Endothelial cell of umbilical vein (primary cell): Measurements from ENCODE around the gene VPS51. TPM values are rescaled to one million over a fixed set of nuclear protein-coding genes. Genes with fewer than 3 reads are reported as not detected.

Experiments used
- BruUV-seq: library from RNA; stranded (reverse); fragments of 400-500 nt; replicated peaks from 2 replicates; lab custom pipeline; 2021; lab: Mats Ljungman, UMichigan
- CTCF ChIA-PET: fragments of 300-600, 350-600 bp; sonication (Branson Sonifier 250); formaldehyde crosslinking; loops from one replicate; lab custom pipeline; 2021; ENCODE audit warnings: antibody characterized with exemption, inconsistent platforms; lab: Charles Lee
- POLR2A ChIA-PET: fragments of 300-600, 350-600 bp; sonication (Branson Sonifier 250); formaldehyde crosslinking; loops from one replicate; lab custom pipeline; 2021; ENCODE audit warnings: antibody characterized with exemption, inconsistent platforms; lab: Charles Lee
- DNase-seq: peaks from one replicate; pipeline ENCODE4 v3.0.0-alpha.2; 2011; ENCODE audit warnings: low read depth, low spot score
- FAIRE-seq: peaks from 2 replicates; lab custom pipeline; 2011; peaks lifted over from hg19 to GRCh38; lab: Jason Lieb, UNC
- H2AFZ ChIP-seq: 2 replicates; pipeline ENCODE4 v1.6.0; 2012; ENCODE audit warnings: low read depth, low read length, control low read depth, inconsistent platforms
- H3K27ac ChIP-seq: 2 replicates; pipeline ENCODE4 v1.5.1; 2011; ENCODE audit warnings: low read depth, mild to moderate bottlenecking, control low read depth, low read length, moderate library complexity; ENCODE audit not compliant: insufficient read depth
- H3K27me3 ChIP-seq, 2 experiments: 2 replicates each; pipeline versions ENCODE4 v1.6.0 to v1.6.1; 2011; ENCODE audit warnings: low read length in 2 of 2, mixed read lengths in 1 of 2; ENCODE audit not compliant: control insufficient read depth in 2 of 2, insufficient read depth in 2 of 2
- H3K36me3 ChIP-seq, 2 experiments: 2 replicates in 1 of 2; 3 replicates in 1 of 2; pipeline ENCODE4 v1.5.1; 2011; ENCODE audit warnings: low read length in 2 of 2, mild to moderate bottlenecking in 1 of 2, moderate library complexity in 1 of 2; ENCODE audit not compliant: control insufficient read depth in 2 of 2, insufficient read depth in 2 of 2; ENCODE audit errors: extremely low read depth in 1 of 2
- H3K4me1 ChIP-seq: 3 replicates; pipeline ENCODE4 v1.5.1; 2011; ENCODE audit warnings: mild to moderate bottlenecking, low read length; ENCODE audit not compliant: control insufficient read depth, insufficient read depth; ENCODE audit errors: extremely low read depth
- H3K4me2 ChIP-seq: 2 replicates; pipeline ENCODE4 v1.6.1; 2011; ENCODE audit warnings: low read length, control low read depth, mixed read lengths; ENCODE audit not compliant: insufficient read depth
- H3K4me3 ChIP-seq, 3 experiments: fragments of 200-600 bp in 1 of 3; sonication (generic), shearing (Covaris generic) in 1 of 3; replicated peaks in 1 of 3; 2 replicates each; pipeline ENCODE4 v1.5.1; 2011 to 2016; ENCODE audit warnings: control low read depth in 3 of 3, low read length in 3 of 3, mild to moderate bottlenecking in 2 of 3, inconsistent platforms in 1 of 3, low read depth in 1 of 3, moderate library complexity in 1 of 3; ENCODE audit not compliant: insufficient read depth in 1 of 3
- H3K79me2 ChIP-seq: 2 replicates; pipeline ENCODE4 v1.6.0; 2012; ENCODE audit warnings: low read length, inconsistent platforms; ENCODE audit not compliant: control insufficient read depth, insufficient read depth
- H3K9ac ChIP-seq: replicated peaks from 2 replicates; pipeline ENCODE3; 2011; ENCODE audit warnings: low read length, control low read depth; ENCODE audit not compliant: insufficient read depth; ENCODE audit errors: extremely low read depth
- H3K9me1 ChIP-seq: replicated peaks from 3 replicates; pipeline ENCODE4 v1.6.0; 2011; ENCODE audit warnings: mild to moderate bottlenecking, low read length; ENCODE audit not compliant: control insufficient read depth, insufficient read depth; ENCODE audit errors: extremely low read depth
- H3K9me3 ChIP-seq: replicated peaks from 2 replicates; pipeline ENCODE4 v1.5.1; 2012; ENCODE audit warnings: low read length, inconsistent platforms; ENCODE audit not compliant: control insufficient read depth, insufficient read depth
- H4K20me1 ChIP-seq: replicated peaks from 2 replicates; pipeline ENCODE3; 2011; ENCODE audit warnings: mild to moderate bottlenecking, low read length; ENCODE audit not compliant: control insufficient read depth, insufficient read depth; ENCODE audit errors: extremely low read depth
- CTCF ChIP-seq, 2 donors: IDR thresholded peaks; 1 replicate in 1 of 2; 2 replicates in 1 of 2; pipeline ENCODE4 v1.5.1; 2011; ENCODE audit warnings: low read length in 2 of 2, mild to moderate bottlenecking in 2 of 2, moderate library complexity in 2 of 2, control low read depth in 1 of 2, inconsistent platforms in 1 of 2, low read depth in 1 of 2; ENCODE audit not compliant: insufficient read depth in 1 of 2; ENCODE audit errors: extremely low read depth in 1 of 2
- EZH2 ChIP-seq: IDR thresholded peaks from 2 replicates; pipeline ENCODE4 v1.6.1; 2012; ENCODE audit warnings: borderline replicate concordance, low read depth, mild to moderate bottlenecking, moderate library complexity, low read length, inconsistent platforms; ENCODE audit not compliant: severe bottlenecking
- POLR2AphosphoS5 ChIP-seq: IDR thresholded peaks from 2 replicates; pipeline ENCODE4 v1.6.1; 2012; ENCODE audit warnings: low read depth, mild to moderate bottlenecking, control low read depth, low read length, moderate library complexity; ENCODE audit not compliant: insufficient read depth
- dilution Hi-C: fragments of 300-500 bp; cut with MboI; formaldehyde crosslinking; loops from one replicate; pipeline ENCODE4 v1.15.0; 2019; ENCODE audit warnings: low sequenced_read_pairs; ENCODE audit not compliant: extremely low pct_ligation_motif_present
- intact Hi-C: fragments of 100-400 bp; cut with micrococcal nuclease; formaldehyde crosslinking; loops from one replicate; pipeline ENCODE4 v1.10.0; 2022
- polyA plus RNA-seq, 4 experiments: library from polyadenylated mRNA; depleted of rRNA in 3 of 4; stranded (reverse) in 3 of 4; unstranded in 1 of 4; fragments of >200 nt; gene quantifications; 2 replicates each; pipeline versions ENCODE4 v1.2.1 to v1.2.3, GENCODE V29; 2011 to 2012; ENCODE audit warnings: missing spikeins in 1 of 4
- total RNA-seq: library from RNA; stranded (reverse); gene quantifications from 2 replicates; pipeline ENCODE4 v1.2.3, GENCODE V29; 2021

Gene VPS51
- total and polyA plus RNA-seq, 2 donors (not counting 3 experiments of a cell fraction or from before 2014, with no cell fraction given), result 108 to 146 TPM

DNA sequence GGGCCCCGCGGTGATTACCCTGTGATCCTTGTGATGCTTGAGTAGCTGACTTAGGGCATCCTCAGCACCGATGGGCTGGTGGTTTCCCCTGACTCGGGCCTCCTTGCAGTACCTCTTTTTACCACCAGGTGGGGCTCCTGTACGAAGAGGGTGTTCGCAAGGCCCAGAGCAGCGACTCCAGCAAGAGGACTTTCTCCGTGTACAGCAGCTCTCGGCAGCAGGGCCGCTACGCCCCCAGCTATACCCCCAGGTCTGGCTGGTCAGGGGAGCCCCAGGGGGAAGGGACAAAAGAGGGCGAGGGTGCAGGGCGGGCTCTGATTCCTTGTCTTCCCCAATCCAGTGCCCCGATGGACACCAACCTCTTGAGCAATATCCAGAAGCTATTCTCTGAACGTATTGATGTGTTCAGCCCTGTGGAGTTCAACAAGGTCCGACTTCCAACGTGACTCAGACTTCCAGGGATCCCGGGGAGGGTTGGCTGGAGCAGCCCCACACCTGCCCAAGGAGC, 14.4 kb downstream of the VPS51 start:
- ChIA-PET POLR2A (interaction anchor here (1.0 kb wide), 1 partner anchor 14 kb away, joined by 6 read pairs; the partner anchor contains the start of gene VPS51), CTCF (interaction anchor here (0.6 to 3.7 kb wide), 19 partner anchors 8 to 778 kb away, joined by 3 to 56 read pairs (median 4); partner anchors contain the start of genes ARL2, CAPN1, FAU and FIBP)
- intact Hi-C loops, result loop anchor here (2.0 to 5.0 kb wide), 5 partner anchors 14 to 193 kb away; partner anchors contain the start of genes ATG2A, CDCA5, SAC3D1 and VPS51
- H3K9me1 ChIP-seq, result no peaks in the 10 kb centered on the region
- H3K4me2 ChIP-seq, result no peak overlapping the region
- H3K4me1 ChIP-seq, result peaks cover 11% of the 10 kb centered on the region
- no peak overlapping the region for H2AFZ ChIP-seq
- H3K79me2 ChIP-seq, result peaks cover 3% of the 10 kb centered on the region
- no peak overlapping the region for H3K4me3 ChIP-seq
- TF ChIP-seq POLR2AphosphoS5 (peak; percentile 44), EZH2 (no peak), CTCF (IDR thresholded peaks at IDR 0.05; ENCODE audit: extremely low read depth in 1 of 2, insufficient read depth in 1 of 2, low read depth in 1 of 2, low read length in 2 of 2) (peak; percentile 94 to 96)
- H3K27ac ChIP-seq, result no peak overlapping the region
- dilution Hi-C loops, result no loop called here
- no peaks in the 10 kb centered on the region for H3K27me3 ChIP-seq
- no peaks in the 10 kb centered on the region for H3K9me3 ChIP-seq
- no peak overlapping the region for H3K9ac ChIP-seq
- H4K20me1 ChIP-seq, result no peaks in the 10 kb centered on the region
- no TSS peak for BruUV-seq
- FAIRE-seq (peak; percentile 98), DNase-seq (peak; percentile 87)
- H3K36me3 ChIP-seq, result peaks cover 0 to 16% of the 10 kb centered on the region in 2 experiments
